K562 (cell line): ENCODE measurements around the gene PSMD11. TPM values are rescaled to one million over a fixed set of nuclear protein-coding genes. Genes with fewer than 3 reads are reported as not detected.

ENCODE experiments used
- CHD4 ChIP-seq: fragments of 200-600 bp; sonication (generic); IDR thresholded peaks from 3 replicates; pipeline ENCODE4 v1.6.1; 2012; ENCODE audit warnings: low read depth, mild to moderate bottlenecking, mixed read lengths, low read length, inconsistent platforms; ENCODE audit not compliant: insufficient read depth, insufficient replicate concordance, poor library complexity, severe bottlenecking
- DIDO1 ChIP-seq: fragments of 450-650 bp; IDR thresholded peaks from 2 replicates; pipeline ENCODE4 v1.6.1; 2016; ENCODE audit warnings: low read depth, missing biosample characterization, missing genetic modification characterization
- FOSL1 ChIP-seq: fragments of 200-800 bp; sonication (Bioruptor generic); conservative IDR thresholded peaks from 2 replicates; pipeline ENCODE4 v1.6.1; 2016; ENCODE audit warnings: missing genetic modification characterization, missing compliant biosample characterization
- IFI16 ChIP-seq: fragments of 250-450 bp; sonication (Bioruptor Pico); IDR thresholded peaks from 2 replicates; pipeline ENCODE4 v2.1.2; 2022; ENCODE audit warnings: mild to moderate bottlenecking, inconsistent platforms
- MBD1 ChIP-seq: fragments of 250-450 bp; sonication (Bioruptor Pico); IDR thresholded peaks from 2 replicates; pipeline ENCODE4 v1.8.0; 2022; ENCODE audit warnings: inconsistent platforms
- MEF2A ChIP-seq: IDR thresholded peaks from 2 replicates; pipeline ENCODE4 v1.6.1; 2011; ENCODE audit warnings: low read depth, mild to moderate bottlenecking, low read length, moderate library complexity; ENCODE audit not compliant: control insufficient read depth
- MNT ChIP-seq, 2 experiments: fragments of 450-650 bp; conservative IDR thresholded peaks; 2 replicates each; pipeline ENCODE4 v1.6.1; 2017; ENCODE audit warnings: mild to moderate bottlenecking in 2 of 2, moderate library complexity in 2 of 2
- MXD1 ChIP-seq: fragments of 250-450 bp; sonication (Bioruptor Pico); IDR thresholded peaks from 2 replicates; pipeline ENCODE4 v1.8.0; 2021; ENCODE audit warnings: borderline replicate concordance, mild to moderate bottlenecking, moderate library complexity; ENCODE audit not compliant: poor library complexity, severe bottlenecking
- NFE2 ChIP-seq: IDR thresholded peaks from 2 replicates; pipeline ENCODE4 v1.6.1; 2014; ENCODE audit warnings: antibody characterized with exemption, low read depth
- RBFOX2 ChIP-seq: fragments of 200-400 bp; formaldehyde crosslinking; IDR thresholded peaks from 2 replicates; pipeline ENCODE4 v1.6.1; 2017; ENCODE audit warnings: low read depth, mild to moderate bottlenecking, low read length, moderate library complexity
- SMAD2 ChIP-seq: fragments of 150-350 bp; IDR thresholded peaks from 2 replicates; pipeline ENCODE4 v1.6.1; 2014; ENCODE audit warnings: low read depth, mild to moderate bottlenecking, low read length
- TRIM28 ChIP-seq: fragments of 450-650 bp; IDR thresholded peaks from 2 replicates; pipeline ENCODE4 v1.6.1; 2017
- ZNF263 ChIP-seq: sonication (generic); formaldehyde crosslinking; IDR thresholded peaks from 2 replicates; pipeline ENCODE4 v1.8.0; 2022; ENCODE audit warnings: mild to moderate bottlenecking, missing genetic modification reagents, borderline replicate concordance
- ZNF408 ChIP-seq: fragments of 250-450 bp; sonication (Bioruptor Pico); IDR thresholded peaks from 2 replicates; pipeline ENCODE4 v1.4.0; 2020; ENCODE audit warnings: low read depth, mild to moderate bottlenecking, moderate library complexity
- polyA plus RNA-seq, 8 experiments: library from polyadenylated mRNA; depleted of rRNA in 4 of 8; stranded (reverse) in 5 of 8; unstranded in 3 of 8; fragments of >200 nt; fragmentation: Nextera tagmentation in 2 of 8; fragmentation: Illumina TruSeq in 1 of 8; extraction: Ambion mirVana in 2 of 8; extraction: Trizol in 1 of 8; gene quantifications; 2 replicates each; pipeline versions ENCODE4 v1.2.1 to v1.2.3, GENCODE V29; 2011 to 2014; ENCODE audit warnings: inconsistent platforms in 1 of 8, missing spikeins in 1 of 8
- total RNA-seq, 7 experiments: library from RNA; depleted of rRNA in 6 of 7; stranded (reverse); fragments of >200 nt in 6 of 7; fragmentation: Illumina TruSeq in 2 of 7; extraction: Trizol in 2 of 7; gene quantifications; 2 replicates each; pipeline versions ENCODE4 v1.2.1 to v1.2.3, GENCODE V29; 2011 to 2021; ENCODE audit warnings: low replicate concordance in 1 of 7
- TF ChIP-seq, protein P1 (sequence below): sonication (generic); formaldehyde crosslinking; IDR thresholded peaks from 2 replicates; pipeline ENCODE4 v1.8.1; 2023; ENCODE audit warnings: mild to moderate bottlenecking, missing genetic modification reagents
- TF ChIP-seq, protein P2 (sequence below), 3 experiments: IDR thresholded peaks in 2 of 3; conservative IDR thresholded peaks in 1 of 3; 2 replicates each; pipeline ENCODE4 v1.5.1; 2011 to 2012; ENCODE audit warnings: low read length in 3 of 3, mild to moderate bottlenecking in 3 of 3, control low read depth in 2 of 3, improper control_type of control experiment in 1 of 3, inconsistent platforms in 1 of 3, low read depth in 1 of 3, mixed read lengths in 1 of 3, moderate library complexity in 1 of 3; ENCODE audit not compliant: insufficient read depth in 2 of 3

The PSMD11 gene
- total and polyA plus RNA-seq, 9 of the 15 experiments (the other 6 are each of a cell fraction or from before 2014, with no cell fraction given) = 104 to 378 (median 158) TPM

DNA sequence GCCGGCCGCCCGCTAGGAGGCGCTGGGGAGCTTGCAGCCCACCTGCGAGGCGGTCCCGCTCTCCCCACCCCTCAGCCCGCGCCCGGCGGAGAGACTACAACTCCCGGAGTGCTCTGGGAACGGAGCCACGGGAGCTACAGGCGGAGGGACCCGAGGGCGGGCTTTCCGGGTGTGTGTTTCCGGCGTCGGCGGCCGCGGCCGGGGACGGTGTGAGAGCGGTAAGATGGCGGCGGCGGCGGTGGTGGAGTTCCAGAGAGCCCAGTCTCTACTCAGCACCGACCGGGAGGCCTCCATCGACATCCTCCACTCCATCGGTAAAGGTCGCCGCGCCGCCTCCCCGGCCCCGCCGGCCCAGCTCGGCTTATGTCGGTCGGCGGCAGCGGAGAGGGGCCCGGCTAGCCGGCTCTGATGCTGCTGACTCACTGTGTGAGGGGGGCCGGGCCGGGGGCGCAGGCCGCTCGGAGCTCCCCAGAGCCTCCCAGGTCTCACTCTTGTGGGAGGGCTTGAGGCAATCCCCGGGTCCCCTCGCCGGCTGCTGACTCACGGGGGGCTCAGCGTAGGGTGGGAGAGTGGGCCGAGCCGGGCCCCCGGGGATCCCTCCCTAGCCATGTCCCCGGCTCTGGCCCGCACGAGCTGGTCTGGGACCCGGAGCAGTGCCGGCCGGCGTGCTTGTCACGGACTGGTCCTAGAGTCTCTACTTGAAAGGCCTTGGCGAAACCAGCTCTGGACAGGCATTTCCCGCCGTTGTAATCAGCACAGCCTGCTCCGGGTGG, at the start of gene PSMD11 (continued):
- TF ChIP-seq, protein P1, sequence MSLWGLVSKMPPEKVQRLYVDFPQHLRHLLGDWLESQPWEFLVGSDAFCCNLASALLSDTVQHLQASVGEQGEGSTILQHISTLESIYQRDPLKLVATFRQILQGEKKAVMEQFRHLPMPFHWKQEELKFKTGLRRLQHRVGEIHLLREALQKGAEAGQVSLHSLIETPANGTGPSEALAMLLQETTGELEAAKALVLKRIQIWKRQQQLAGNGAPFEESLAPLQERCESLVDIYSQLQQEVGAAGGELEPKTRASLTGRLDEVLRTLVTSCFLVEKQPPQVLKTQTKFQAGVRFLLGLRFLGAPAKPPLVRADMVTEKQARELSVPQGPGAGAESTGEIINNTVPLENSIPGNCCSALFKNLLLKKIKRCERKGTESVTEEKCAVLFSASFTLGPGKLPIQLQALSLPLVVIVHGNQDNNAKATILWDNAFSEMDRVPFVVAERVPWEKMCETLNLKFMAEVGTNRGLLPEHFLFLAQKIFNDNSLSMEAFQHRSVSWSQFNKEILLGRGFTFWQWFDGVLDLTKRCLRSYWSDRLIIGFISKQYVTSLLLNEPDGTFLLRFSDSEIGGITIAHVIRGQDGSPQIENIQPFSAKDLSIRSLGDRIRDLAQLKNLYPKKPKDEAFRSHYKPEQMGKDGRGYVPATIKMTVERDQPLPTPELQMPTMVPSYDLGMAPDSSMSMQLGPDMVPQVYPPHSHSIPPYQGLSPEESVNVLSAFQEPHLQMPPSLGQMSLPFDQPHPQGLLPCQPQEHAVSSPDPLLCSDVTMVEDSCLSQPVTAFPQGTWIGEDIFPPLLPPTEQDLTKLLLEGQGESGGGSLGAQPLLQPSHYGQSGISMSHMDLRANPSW = no peak
- TF ChIP-seq IFI16 (CRISPR knock-in tag) (no peak), ZNF408 (CRISPR knock-in tag) (no peak), NFE2 (peak; percentile 90), MBD1 (no peak), MNT (conservative IDR thresholded peaks at IDR 0.05) (peak; percentile 74 to 76; a peak in 3 of 4 replicates), MXD1 (CRISPR knock-in tag) (no peak), SMAD2 (no peak), MEF2A (no peak), DIDO1 (tag) (no peak), ZNF263 (CRISPR knock-in tag) (no peak), RBFOX2 (peak; percentile 96), FOSL1 (tag) (peak; percentile 74), CHD4 (no peak), TRIM28 (no peak)
- TF ChIP-seq, protein P2, sequence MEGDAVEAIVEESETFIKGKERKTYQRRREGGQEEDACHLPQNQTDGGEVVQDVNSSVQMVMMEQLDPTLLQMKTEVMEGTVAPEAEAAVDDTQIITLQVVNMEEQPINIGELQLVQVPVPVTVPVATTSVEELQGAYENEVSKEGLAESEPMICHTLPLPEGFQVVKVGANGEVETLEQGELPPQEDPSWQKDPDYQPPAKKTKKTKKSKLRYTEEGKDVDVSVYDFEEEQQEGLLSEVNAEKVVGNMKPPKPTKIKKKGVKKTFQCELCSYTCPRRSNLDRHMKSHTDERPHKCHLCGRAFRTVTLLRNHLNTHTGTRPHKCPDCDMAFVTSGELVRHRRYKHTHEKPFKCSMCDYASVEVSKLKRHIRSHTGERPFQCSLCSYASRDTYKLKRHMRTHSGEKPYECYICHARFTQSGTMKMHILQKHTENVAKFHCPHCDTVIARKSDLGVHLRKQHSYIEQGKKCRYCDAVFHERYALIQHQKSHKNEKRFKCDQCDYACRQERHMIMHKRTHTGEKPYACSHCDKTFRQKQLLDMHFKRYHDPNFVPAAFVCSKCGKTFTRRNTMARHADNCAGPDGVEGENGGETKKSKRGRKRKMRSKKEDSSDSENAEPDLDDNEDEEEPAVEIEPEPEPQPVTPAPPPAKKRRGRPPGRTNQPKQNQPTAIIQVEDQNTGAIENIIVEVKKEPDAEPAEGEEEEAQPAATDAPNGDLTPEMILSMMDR (IDR thresholded peaks at IDR 0.05 in 2 of 3, conservative IDR thresholded peaks at IDR 0.05 in 1 of 3; ENCODE audit: insufficient read depth in 2 of 3, low read depth in 1 of 3, low read length in 3 of 3) = peak; percentile 91 to 96 (median 91)
